Transverse colon (tissue), 4 donors: ENCODE measurements around the gene SPECC1.

ENCODE experiments used
- CTCF ChIP-seq, 5 experiments: fragments of 200-600 bp in 3 of 5; fragments of 450-650 bp in 2 of 5; sonication (generic) in 3 of 5; IDR thresholded peaks; 1 replicate in 2 of 5; 2 replicates in 3 of 5; pipeline ENCODE4 v1.5.1; 2016 to 2017; ENCODE audit warnings: antibody characterized with exemption in 5 of 5, inconsistent platforms in 3 of 5, mild to moderate bottlenecking in 2 of 5, moderate library complexity in 1 of 5
- POLR2AphosphoS5 ChIP-seq, 3 donors: sonication (generic); formaldehyde crosslinking; IDR thresholded peaks; one replicate each; pipeline ENCODE4 v1.6.1; 2016; ENCODE audit warnings: antibody characterized with exemption in 3 of 3

- TF ChIP-seq CTCF (IDR thresholded peaks at IDR 0.05) (no peak), POLR2AphosphoS5 (IDR thresholded peaks at IDR 0.05) (no peak)
These were observed 36.0 kb upstream of the SPECC1 start for GRCh38 chr17:19973156-19973555.
